ENCODE results near the gene ATP8B3.

The ATP8B3 gene

GRCh38 chr19:1754018-1754635 is 57.9 kb downstream of the ATP8B3 start:
- DNase-seq, result no peak

- DNase-seq, result peak in 1 of 2 experiments; percentile 28
Measured at GRCh38 chr19:1752757-1753728, 59.0 kb downstream of the ATP8B3 start, which contains the start of gene ONECUT3. Gene ONECUT3 (plus strand): TSS chr19:1753506. CDS start chr19:1753663, 157 bp downstream.

- DNase-seq, result no peak
Measured at GRCh38 chr19:1752009-1752756, 59.9 kb downstream of the ATP8B3 start.

- no peak for DNase-seq
Measured at GRCh38 chr19:1751367-1752008, 60.6 kb downstream of the ATP8B3 start.

- DNase-seq, result no peak
Measured at GRCh38 chr19:1750343-1751021, 61.6 kb downstream of the ATP8B3 start.

- no peak for DNase-seq
Measured at GRCh38 chr19:1749373-1750342, 62.4 kb downstream of the ATP8B3 start.

- no peak for DNase-seq
Measured at GRCh38 chr19:1748873-1749341, 63.2 kb downstream of the ATP8B3 start.

GRCh38 chr19:1748115-1748872 is 63.8 kb downstream of the ATP8B3 start:
- DNase-seq, result no peak

GRCh38 chr19:1747285-1748114 is 64.6 kb downstream of the ATP8B3 start:
- DNase-seq, result no peak

GRCh38 chr19:1746401-1747284 is 65.4 kb downstream of the ATP8B3 start:
- peak in 1 of 2 experiments; percentile 29 for DNase-seq

GRCh38 chr19:1745589-1746031 is 66.5 kb downstream of the ATP8B3 start:
- DNase-seq, result no peak

GRCh38 chr19:1744822-1745563 is 67.1 kb downstream of the ATP8B3 start:
- DNase-seq, result no peak

GRCh38 chr19:1744133-1744665 is 67.9 kb downstream of the ATP8B3 start:
- DNase-seq, result no peak

GRCh38 chr19:1742989-1743696 is 68.9 kb downstream of the ATP8B3 start:
- DNase-seq, result no peak

GRCh38 chr19:1739960-1740629 is 72.0 kb downstream of the ATP8B3 start:
- DNase-seq, result no peak

GRCh38 chr19:1736927-1737326 is 75.1 kb downstream of the ATP8B3 start:
- DNase-seq, result no peak

All from NCI-H524 (cell line).